NCI-H748 treated with DMSO at 0.1 percent for 48 hours (cell line): ENCODE data around the gene ASTN2.

ENCODE experiments used
- DNase-seq: peaks from one replicate; lab custom pipeline; 2025; lab: John Stamatoyannopoulos, UW

Gene ASTN2

GRCh38 chr9:117014061-117014460 lies 400.8 kb downstream of the ASTN2 start:
- no peak for DNase-seq

- DNase-seq, result no peak
Measured at GRCh38 chr9:117013440-117013995, 401.3 kb downstream of the ASTN2 start.

- DNase-seq, result no peak
Measured at GRCh38 chr9:117010061-117010460, 404.8 kb downstream of the ASTN2 start.

- no peak for DNase-seq
Measured at GRCh38 chr9:117008876-117009275, 406.0 kb downstream of the ASTN2 start.

- DNase-seq, result no peak
Measured at GRCh38 chr9:117008461-117008860, 406.4 kb downstream of the ASTN2 start.

- no peak for DNase-seq
Measured at GRCh38 chr9:117002686-117003085, 412.2 kb downstream of the ASTN2 start.

- no peak for DNase-seq
Measured at GRCh38 chr9:117000834-117001233, 414.0 kb downstream of the ASTN2 start.

- DNase-seq, result no peak
Measured at GRCh38 chr9:117000196-117000723, 414.6 kb downstream of the ASTN2 start.

- no peak for DNase-seq
Measured at GRCh38 chr9:116998305-116998704, 416.6 kb downstream of the ASTN2 start.

- DNase-seq, result no peak
Measured at GRCh38 chr9:116992865-116993264, 422.0 kb downstream of the ASTN2 start.

GRCh38 chr9:116991051-116991450 lies 423.8 kb downstream of the ASTN2 start:
- no peak for DNase-seq

GRCh38 chr9:116990592-116990991 lies 424.3 kb downstream of the ASTN2 start:
- no peak for DNase-seq

GRCh38 chr9:116987721-116988485 lies 427.0 kb downstream of the ASTN2 start:
- no peak for DNase-seq

GRCh38 chr9:116986015-116986414 lies 428.8 kb downstream of the ASTN2 start:
- no peak for DNase-seq

- DNase-seq, result no peak
Measured at GRCh38 chr9:116985596-116985995, 429.3 kb downstream of the ASTN2 start.

GRCh38 chr9:116984111-116984510 lies 430.7 kb downstream of the ASTN2 start:
- no peak for DNase-seq

GRCh38 chr9:116980582-116981120 lies 434.2 kb downstream of the ASTN2 start:
- no peak for DNase-seq

GRCh38 chr9:116979456-116979855 lies 435.4 kb downstream of the ASTN2 start:
- DNase-seq, result no peak

GRCh38 chr9:116978155-116978554 lies 436.7 kb downstream of the ASTN2 start:
- DNase-seq, result no peak

- DNase-seq, result no peak
Measured at GRCh38 chr9:116975126-116975525, 439.7 kb downstream of the ASTN2 start.

- no peak for DNase-seq
Measured at GRCh38 chr9:116966199-116966598, 448.7 kb downstream of the ASTN2 start.

- no peak for DNase-seq
Measured at GRCh38 chr9:116964258-116964657, 450.6 kb downstream of the ASTN2 start.

GRCh38 chr9:116959809-116960208 lies 455.0 kb downstream of the ASTN2 start:
- peak; percentile 46 for DNase-seq
